Panc1 (cell line): Measurements from ENCODE around the gene NTM. TPM values are rescaled to one million over a fixed set of nuclear protein-coding genes. Genes with fewer than 3 reads are reported as not detected.

Experiments
- ATAC-seq: fragments of 200-7000 bp; cut with Tn5 transposase; 2 replicates; pipeline ENCODE4 v1.9.1; 2020; ENCODE audit warnings: mild to moderate bottlenecking, moderate library complexity
- BruUV-seq: library from RNA; stranded (reverse); fragments of 400-500 nt; replicated peaks from 2 replicates; lab custom pipeline; 2021; lab: Mats Ljungman, UMichigan
- CTCF ChIA-PET: fragments of 300-600 bp; sonication (Branson Sonifier 250); formaldehyde crosslinking; loops from one replicate; lab custom pipeline; 2022; ENCODE audit warnings: antibody characterized with exemption; lab: Charles Lee
- POLR2A ChIA-PET: fragments of 300-600 bp; sonication (Branson Sonifier 250); formaldehyde crosslinking; loops from one replicate; lab custom pipeline; 2022; ENCODE audit warnings: antibody characterized with exemption; lab: Charles Lee
- DNase-seq: peaks from one replicate; pipeline ENCODE4 v3.0.0-alpha.2; 2010; ENCODE audit warnings: low read depth, low spot score
- H3K27ac ChIP-seq: 2 replicates; pipeline ENCODE4 v1.5.1; 2011; ENCODE audit warnings: mild to moderate bottlenecking, low read length, inconsistent platforms
- H3K27me3 ChIP-seq: fragments of 200-500 bp; sonication (Bioruptor generic); 2 replicates; pipeline ENCODE4 v1.6.0; 2014; ENCODE audit warnings: low read length, inconsistent platforms; ENCODE audit not compliant: control insufficient read depth, insufficient read depth
- H3K36me3 ChIP-seq: fragments of 200-500 bp; sonication (Bioruptor generic); 2 replicates; pipeline ENCODE4 v1.5.1; 2014; ENCODE audit warnings: inconsistent platforms, mild to moderate bottlenecking, low read length, moderate library complexity; ENCODE audit not compliant: control insufficient read depth, insufficient read depth
- H3K4me1 ChIP-seq: 2 replicates; pipeline ENCODE4 v1.5.1; 2011; ENCODE audit warnings: inconsistent platforms, mild to moderate bottlenecking, low read length, moderate library complexity; ENCODE audit not compliant: control insufficient read depth, insufficient read depth
- H3K4me3 ChIP-seq, 2 experiments: 2 replicates each; pipeline ENCODE4 v1.5.1; 2011 to 2012; ENCODE audit warnings: low read depth in 2 of 2, low read length in 2 of 2, mild to moderate bottlenecking in 2 of 2, inconsistent platforms in 1 of 2, moderate library complexity in 1 of 2
- H3K9me3 ChIP-seq: fragments of 200-500 bp; sonication (Bioruptor generic); 2 replicates; pipeline ENCODE4 v1.5.1; 2014; ENCODE audit warnings: low read depth, mild to moderate bottlenecking, inconsistent platforms, low read length, moderate library complexity; ENCODE audit not compliant: control insufficient read depth, insufficient read depth
- POLR2AphosphoS5 ChIP-seq: IDR thresholded peaks from 2 replicates; pipeline ENCODE4 v1.6.1; 2012; ENCODE audit warnings: mild to moderate bottlenecking, low read depth, low read length, moderate library complexity
- SIN3A ChIP-seq: IDR thresholded peaks from 2 replicates; pipeline ENCODE4 v1.6.1; 2012; ENCODE audit warnings: low read depth, mild to moderate bottlenecking, low read length, moderate library complexity, borderline replicate concordance; ENCODE audit not compliant: insufficient read depth
- TCF7L2 ChIP-seq: IDR thresholded peaks from 2 replicates; pipeline ENCODE4 v1.6.1; 2011; ENCODE audit warnings: mild to moderate bottlenecking, low read depth, low read length, inconsistent platforms
- in situ Hi-C: cut with HindIII; loops from 2 replicates; pipeline ENCODE4 v1.10.0; 2016; ENCODE audit warnings: low sequenced_read_pairs, low pct_unique_long_range_greater_than_20kb
- intact Hi-C: fragments of 100-400 bp; cut with micrococcal nuclease; formaldehyde crosslinking; loops from one replicate; pipeline ENCODE4 v1.10.0; 2022; ENCODE audit not compliant: unreplicated experiment
- total RNA-seq: library from RNA; stranded (reverse); gene quantifications from one replicate; pipeline ENCODE4 v1.2.1, GENCODE V29; 2021; ENCODE audit not compliant: unreplicated experiment
- TF ChIP-seq, protein P1 (sequence below), 2 experiments: IDR thresholded peaks; 2 replicates each; pipeline ENCODE4 v1.6.1; 2011 to 2012; ENCODE audit warnings: low read depth in 2 of 2, control low read depth in 1 of 2, low read length in 1 of 2, mild to moderate bottlenecking in 1 of 2, moderate library complexity in 1 of 2; ENCODE audit not compliant: insufficient read depth in 1 of 2
- TF ChIP-seq, protein P2 (sequence below): fragments of 450-650 bp; IDR thresholded peaks from 2 replicates; pipeline ENCODE4 v1.5.1; 2017; ENCODE audit warnings: mild to moderate bottlenecking

NTM gene
- total RNA-seq, 1 experiment from 2014 or later: 0.10 TPM

GRCh38 chr11:132088551-132088950 lies 718.1 kb downstream of the NTM start:
- no peaks in the 10 kb centered on the region for H3K36me3 ChIP-seq
- intact Hi-C loops (no loop called here), in situ Hi-C loops (no loop called here)
- H3K4me3 ChIP-seq: no peak overlapping the region
- H3K27me3 ChIP-seq: no peaks in the 10 kb centered on the region
- DNase-seq (no peak), ATAC-seq (no peak)
- CTCF ChIA-PET: no interaction called here
- no TSS peak for BruUV-seq
- POLR2A ChIA-PET: no interaction called here
- no peak overlapping the region for H3K27ac ChIP-seq
- no peaks in the 10 kb centered on the region for H3K4me1 ChIP-seq
- TF ChIP-seq POLR2AphosphoS5 (no peak), TCF7L2 (no peak), SIN3A (no peak)
- TF ChIP-seq, protein P1, sequence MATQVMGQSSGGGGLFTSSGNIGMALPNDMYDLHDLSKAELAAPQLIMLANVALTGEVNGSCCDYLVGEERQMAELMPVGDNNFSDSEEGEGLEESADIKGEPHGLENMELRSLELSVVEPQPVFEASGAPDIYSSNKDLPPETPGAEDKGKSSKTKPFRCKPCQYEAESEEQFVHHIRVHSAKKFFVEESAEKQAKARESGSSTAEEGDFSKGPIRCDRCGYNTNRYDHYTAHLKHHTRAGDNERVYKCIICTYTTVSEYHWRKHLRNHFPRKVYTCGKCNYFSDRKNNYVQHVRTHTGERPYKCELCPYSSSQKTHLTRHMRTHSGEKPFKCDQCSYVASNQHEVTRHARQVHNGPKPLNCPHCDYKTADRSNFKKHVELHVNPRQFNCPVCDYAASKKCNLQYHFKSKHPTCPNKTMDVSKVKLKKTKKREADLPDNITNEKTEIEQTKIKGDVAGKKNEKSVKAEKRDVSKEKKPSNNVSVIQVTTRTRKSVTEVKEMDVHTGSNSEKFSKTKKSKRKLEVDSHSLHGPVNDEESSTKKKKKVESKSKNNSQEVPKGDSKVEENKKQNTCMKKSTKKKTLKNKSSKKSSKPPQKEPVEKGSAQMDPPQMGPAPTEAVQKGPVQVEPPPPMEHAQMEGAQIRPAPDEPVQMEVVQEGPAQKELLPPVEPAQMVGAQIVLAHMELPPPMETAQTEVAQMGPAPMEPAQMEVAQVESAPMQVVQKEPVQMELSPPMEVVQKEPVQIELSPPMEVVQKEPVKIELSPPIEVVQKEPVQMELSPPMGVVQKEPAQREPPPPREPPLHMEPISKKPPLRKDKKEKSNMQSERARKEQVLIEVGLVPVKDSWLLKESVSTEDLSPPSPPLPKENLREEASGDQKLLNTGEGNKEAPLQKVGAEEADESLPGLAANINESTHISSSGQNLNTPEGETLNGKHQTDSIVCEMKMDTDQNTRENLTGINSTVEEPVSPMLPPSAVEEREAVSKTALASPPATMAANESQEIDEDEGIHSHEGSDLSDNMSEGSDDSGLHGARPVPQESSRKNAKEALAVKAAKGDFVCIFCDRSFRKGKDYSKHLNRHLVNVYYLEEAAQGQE (IDR thresholded peaks at IDR 0.05; ENCODE audit: insufficient read depth in 1 of 2, low read depth in 2 of 2, low read length in 1 of 2): no peak
- TF ChIP-seq, protein P2, sequence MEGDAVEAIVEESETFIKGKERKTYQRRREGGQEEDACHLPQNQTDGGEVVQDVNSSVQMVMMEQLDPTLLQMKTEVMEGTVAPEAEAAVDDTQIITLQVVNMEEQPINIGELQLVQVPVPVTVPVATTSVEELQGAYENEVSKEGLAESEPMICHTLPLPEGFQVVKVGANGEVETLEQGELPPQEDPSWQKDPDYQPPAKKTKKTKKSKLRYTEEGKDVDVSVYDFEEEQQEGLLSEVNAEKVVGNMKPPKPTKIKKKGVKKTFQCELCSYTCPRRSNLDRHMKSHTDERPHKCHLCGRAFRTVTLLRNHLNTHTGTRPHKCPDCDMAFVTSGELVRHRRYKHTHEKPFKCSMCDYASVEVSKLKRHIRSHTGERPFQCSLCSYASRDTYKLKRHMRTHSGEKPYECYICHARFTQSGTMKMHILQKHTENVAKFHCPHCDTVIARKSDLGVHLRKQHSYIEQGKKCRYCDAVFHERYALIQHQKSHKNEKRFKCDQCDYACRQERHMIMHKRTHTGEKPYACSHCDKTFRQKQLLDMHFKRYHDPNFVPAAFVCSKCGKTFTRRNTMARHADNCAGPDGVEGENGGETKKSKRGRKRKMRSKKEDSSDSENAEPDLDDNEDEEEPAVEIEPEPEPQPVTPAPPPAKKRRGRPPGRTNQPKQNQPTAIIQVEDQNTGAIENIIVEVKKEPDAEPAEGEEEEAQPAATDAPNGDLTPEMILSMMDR: no peak
- H3K9me3 ChIP-seq: peaks cover 18% of the 10 kb centered on the region

GRCh38 chr11:132093536-132094259 lies 723.3 kb downstream of the NTM start:
- intact Hi-C loops: no loop called here

More at GRCh38 chr11:132093536-132094259, 723.3 kb downstream of the NTM start:
- H3K4me1 ChIP-seq: no peaks in the 10 kb centered on the region
- no peaks in the 10 kb centered on the region for H3K36me3 ChIP-seq
- DNase-seq: no peak
- no peak for TF ChIP-seq SIN3A
- TF ChIP-seq, protein P2: no peak
- TF ChIP-seq, protein P1 (IDR thresholded peaks at IDR 0.05; ENCODE audit: insufficient read depth in 1 of 2, low read depth in 2 of 2, low read length in 1 of 2): no peak
- no peak for TF ChIP-seq TCF7L2
- TF ChIP-seq POLR2AphosphoS5: no peak
- POLR2A ChIA-PET: no interaction called here
- no peak overlapping the region for H3K27ac ChIP-seq
- CTCF ChIA-PET: no interaction called here
- no peaks in the 10 kb centered on the region; the same call in 1 of the 2 replicates for H3K27me3 ChIP-seq
- in situ Hi-C loops: no loop called here
- no TSS peak for BruUV-seq
- no peak for ATAC-seq
- no peaks in the 10 kb centered on the region for H3K9me3 ChIP-seq
- H3K4me3 ChIP-seq: no peak overlapping the region
